22Rv1 (cell line): ENCODE results near the gene ALDH7A1.

Experiments
- H3K27ac ChIP-seq: fragments of 450-650 bp; 2 replicates; pipeline ENCODE4 v1.5.1; 2017
- CTCF ChIP-seq: fragments of 450-650 bp; IDR thresholded peaks from 2 replicates; pipeline ENCODE4 v1.5.1; 2017; ENCODE audit warnings: mild to moderate bottlenecking
- ZFX ChIP-seq: fragments of 450-650 bp; IDR thresholded peaks from 2 replicates; pipeline ENCODE4 v1.6.1; 2017; ENCODE audit warnings: antibody characterized with exemption, borderline replicate concordance

The ALDH7A1 gene

GRCh38 chr5:126605525-126605924 is 10.5 kb upstream of the ALDH7A1 start:
- no peak overlapping the region for H3K27ac ChIP-seq
- TF ChIP-seq ZFX (no peak), CTCF (no peak)

- TF ChIP-seq ZFX: no peak
- TF ChIP-seq CTCF: no peak
- H3K27ac ChIP-seq: no peak overlapping the region
These were observed 8.5 kb upstream of the ALDH7A1 start for GRCh38 chr5:126603402-126603991.

GRCh38 chr5:126600631-126601511 is 5.9 kb upstream of the ALDH7A1 start, which contains the start of gene PHAX:
PHAX (plus strand) TSS chr5:126600947; CDS start chr5:126600963, 16 bp downstream.
- peak within 1 kb of the TSS; percentile 91 for H3K27ac ChIP-seq
- TF ChIP-seq ZFX (no peak), CTCF (peak; percentile 95)

GRCh38 chr5:126599971-126600630 is 5.1 kb upstream of the ALDH7A1 start:
- H3K27ac ChIP-seq: peak overlapping the region; percentile 91

- no peak for TF ChIP-seq ZFX
- H3K27ac ChIP-seq: peak overlapping the region; percentile 91
These were observed 4.5 kb upstream of the ALDH7A1 start for GRCh38 chr5:126599499-126599898.

GRCh38 chr5:126597156-126597555 is 2.1 kb upstream of the ALDH7A1 start:
- H3K27ac ChIP-seq: no peak overlapping the region
- TF ChIP-seq ZFX (no peak), CTCF (no peak)

- TF ChIP-seq ZFX (no peak), CTCF (peak; percentile 38)
- H3K27ac ChIP-seq: peak overlapping the region; percentile 68
These were observed 566 bp upstream of the ALDH7A1 start for GRCh38 chr5:126595486-126596083.

- no peak overlapping the region for H3K27ac ChIP-seq
- no peak for TF ChIP-seq CTCF
- TF ChIP-seq ZFX: no peak
These were observed 3.5 kb downstream of the ALDH7A1 start for GRCh38 chr5:126591549-126591948.
